NB4 (cell line): Measurements from ENCODE around the gene SRF.

Experiments used
- DNase-seq: peaks from one replicate; pipeline ENCODE4 v3.0.0; 2010; ENCODE audit warnings: low read depth
- H3K4me3 ChIP-seq: one replicate; pipeline ENCODE4 v1.5.1; 2011; ENCODE audit warnings: mild to moderate bottlenecking, low read depth, low read length, moderate library complexity
- CTCF ChIP-seq: IDR thresholded peaks from one replicate; pipeline ENCODE4 v1.5.1; 2012; ENCODE audit warnings: low read depth, low read length
- MYC ChIP-seq: IDR thresholded peaks from 2 replicates; pipeline ENCODE4 v1.6.1; 2011; ENCODE audit warnings: low read depth, low read length
- POLR2A ChIP-seq: IDR thresholded peaks from 2 replicates; pipeline ENCODE4 v1.6.1; 2011; ENCODE audit warnings: mild to moderate bottlenecking; ENCODE audit not compliant: insufficient read length; ENCODE audit errors: extremely low read depth
- TF ChIP-seq, protein P1 (sequence below): IDR thresholded peaks from 2 replicates; pipeline ENCODE4 v1.6.1; 2011; ENCODE audit warnings: low read depth, low read length

SRF gene

DNA sequence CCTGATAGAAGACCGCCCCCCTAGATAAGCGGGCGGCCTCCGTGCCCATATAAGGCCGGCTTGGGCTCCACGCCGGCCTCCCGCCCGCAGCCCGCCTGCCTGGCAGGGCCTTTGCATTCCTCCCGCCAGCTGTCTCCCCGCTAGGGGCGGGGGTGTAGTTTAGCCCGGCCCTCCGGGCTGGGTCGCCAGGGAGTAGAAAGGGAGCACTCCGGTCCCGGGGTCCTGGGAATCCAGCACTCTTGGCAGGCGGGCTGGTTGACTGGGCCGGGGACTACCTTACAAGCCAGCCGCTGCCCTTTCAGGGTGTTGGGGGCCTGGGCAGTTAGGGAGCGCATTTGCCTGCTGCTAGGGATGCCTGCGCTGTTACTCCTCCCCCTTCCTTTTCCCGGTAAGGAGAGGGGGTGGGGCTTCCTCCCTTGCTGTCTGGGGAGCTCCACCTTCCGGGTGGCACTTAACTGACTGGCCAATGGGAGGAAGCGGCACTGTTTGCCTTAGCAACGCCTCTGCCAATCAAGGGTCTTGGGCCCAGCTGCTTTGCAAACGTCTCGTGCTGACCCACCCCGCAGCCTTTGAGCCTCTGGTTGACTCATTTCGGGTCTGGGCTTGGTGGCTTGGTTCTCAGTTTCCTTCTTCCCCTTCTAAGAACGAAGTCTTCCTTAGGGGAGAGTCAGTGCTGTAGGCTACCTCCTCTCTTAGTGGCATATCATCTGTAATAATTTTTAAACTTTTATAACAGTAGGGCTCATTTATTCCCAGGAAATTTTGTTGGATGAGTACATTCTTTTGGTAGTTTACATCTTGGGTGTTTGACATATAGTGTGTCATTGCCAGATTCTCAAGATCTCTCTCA is 3.4 kb downstream of the SRF start:
- DNase-seq: peak; percentile 100
- H3K4me3 ChIP-seq: peak overlapping the region; percentile 9
- no peak for TF ChIP-seq POLR2A
- TF ChIP-seq MYC: peak; percentile 39
- no peak for TF ChIP-seq CTCF
- TF ChIP-seq, protein P1, sequence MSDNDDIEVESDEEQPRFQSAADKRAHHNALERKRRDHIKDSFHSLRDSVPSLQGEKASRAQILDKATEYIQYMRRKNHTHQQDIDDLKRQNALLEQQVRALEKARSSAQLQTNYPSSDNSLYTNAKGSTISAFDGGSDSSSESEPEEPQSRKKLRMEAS: peak; percentile 79

- TF ChIP-seq POLR2A (no peak), CTCF (no peak), MYC (no peak)
- TF ChIP-seq, protein P1: no peak
Measured at GRCh38 chr6:43175676-43176422, 4.8 kb downstream of the SRF start.

DNA sequence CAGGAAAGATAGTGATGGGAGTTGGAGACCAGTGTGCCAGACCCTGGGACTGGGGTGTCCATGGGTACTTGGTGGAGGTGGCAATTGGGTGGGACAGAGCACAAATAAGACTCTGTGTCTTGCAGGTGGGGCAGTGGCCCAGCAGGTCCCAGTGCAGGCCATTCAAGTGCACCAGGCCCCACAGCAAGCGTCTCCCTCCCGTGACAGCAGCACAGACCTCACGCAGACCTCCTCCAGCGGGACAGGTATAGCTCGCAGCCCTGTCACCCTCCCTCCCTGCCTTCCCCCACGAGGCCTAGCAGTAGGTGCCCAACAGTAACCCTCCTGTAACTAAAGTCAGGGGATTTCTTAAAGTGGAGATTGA is 5.3 kb downstream of the SRF start:
- DNase-seq: no peak
- TF ChIP-seq POLR2A: no peak
- TF ChIP-seq, protein P1: no peak
- no peak overlapping the region for H3K4me3 ChIP-seq

More at GRCh38 chr6:43175676-43176422, 4.8 kb downstream of the SRF start:
- DNase-seq: no peak
- no peak overlapping the region for H3K4me3 ChIP-seq

- no peak overlapping the region for H3K4me3 ChIP-seq
- TF ChIP-seq POLR2A (no peak), MYC (no peak), CTCF (no peak)
- TF ChIP-seq, protein P1: no peak
- DNase-seq: no peak
Measured at GRCh38 chr6:43178150-43178549, 7.1 kb downstream of the SRF start.

DNA sequence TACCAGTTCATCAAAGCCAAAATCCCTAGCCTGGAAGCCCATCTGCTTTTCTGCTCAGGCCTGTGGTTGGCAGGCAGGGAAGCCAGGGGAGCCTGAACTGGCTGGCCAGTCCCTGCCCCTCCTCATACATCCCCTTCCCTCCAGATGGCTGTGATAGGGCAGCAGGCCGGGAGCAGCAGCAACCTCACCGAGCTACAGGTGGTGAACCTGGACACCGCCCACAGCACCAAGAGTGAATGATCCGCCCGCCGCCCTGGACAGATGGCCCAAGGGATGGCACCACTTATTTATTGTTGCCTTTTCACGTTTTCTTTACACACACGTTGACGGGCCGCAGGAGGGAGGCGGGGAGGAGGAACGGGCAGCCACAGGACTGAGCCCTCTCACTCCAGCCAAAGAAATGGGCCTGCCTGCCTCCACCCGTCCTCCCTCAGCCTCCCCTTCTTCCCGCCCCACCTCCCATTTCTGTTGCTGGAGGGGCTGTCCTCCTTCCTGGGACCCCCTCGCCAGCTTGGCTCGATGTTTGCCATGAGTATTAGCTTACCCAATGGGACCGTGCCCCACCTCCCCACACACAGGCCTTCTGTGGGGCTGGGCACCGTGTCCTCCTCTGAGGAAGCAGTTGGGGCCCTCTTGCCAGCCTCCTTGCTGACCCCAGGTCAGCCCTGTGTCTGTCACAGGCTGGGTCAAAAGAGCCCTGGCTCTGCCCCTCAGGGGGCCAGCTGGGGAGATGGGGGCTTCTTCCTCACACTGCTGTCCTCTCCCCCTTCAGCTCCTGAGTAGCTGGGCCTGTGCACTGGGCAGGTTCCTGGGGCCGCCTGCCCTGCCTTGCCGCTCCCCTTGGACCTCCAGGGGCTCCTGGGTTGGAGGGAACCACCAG is 8.1 kb downstream of the SRF start:
- DNase-seq: no peak
- no peak for TF ChIP-seq CTCF
- TF ChIP-seq, protein P1: no peak
- no peak for TF ChIP-seq MYC
- TF ChIP-seq POLR2A: no peak
- no peak overlapping the region for H3K4me3 ChIP-seq
